B cell (primary cell): ENCODE results near the gene WNT9A. TPM values are rescaled to one million over a fixed set of nuclear protein-coding genes. Genes with fewer than 3 reads are reported as not detected.

Source experiments
- ATAC-seq: fragments of 200-7000 bp; cut with Tn5 transposase; one replicate; pipeline ENCODE4 v1.10.0; 2021; ENCODE audit warnings: low read depth, mild to moderate bottlenecking, moderate number of reproducible peaks, moderate library complexity
- CTCF ChIA-PET: fragments of 350-600 bp; sonication (Branson Sonifier 250); formaldehyde crosslinking; loops from one replicate; lab custom pipeline; 2021; ENCODE audit warnings: antibody characterized with exemption, inconsistent platforms; lab: Charles Lee
- POLR2A ChIA-PET: fragments of 350-600 bp; sonication (Branson Sonifier 250); formaldehyde crosslinking; loops from one replicate; lab custom pipeline; 2021; ENCODE audit warnings: antibody characterized with exemption; lab: Charles Lee
- DNase-seq: peaks from one replicate; pipeline ENCODE4 v3.0.0; 2013
- H2AFZ ChIP-seq: 2 replicates; pipeline ENCODE4 v1.6.1; 2012; ENCODE audit warnings: mild to moderate bottlenecking, low read depth, low read length; ENCODE audit not compliant: insufficient read depth, poor library complexity, severe bottlenecking
- H3K27ac ChIP-seq, 2 donors: 1 replicate in 1 of 2; 2 replicates in 1 of 2; pipeline ENCODE4 v1.5.1; 2012 to 2013; ENCODE audit warnings: low read length in 2 of 2, mild to moderate bottlenecking in 2 of 2, moderate library complexity in 1 of 2
- H3K27me3 ChIP-seq, 4 experiments: fragments of 200-600 bp in 1 of 4; sonication (generic) in 1 of 4; replicated peaks in 1 of 4; 1 replicate in 2 of 4; 2 replicates in 2 of 4; pipeline versions ENCODE4 v1.6.1 to v1.7.0; 2013 to 2016; ENCODE audit warnings: low read length in 3 of 4, mild to moderate bottlenecking in 2 of 4, mixed read lengths in 1 of 4, moderate library complexity in 1 of 4; ENCODE audit not compliant: insufficient read depth in 4 of 4, control insufficient read depth in 3 of 4; ENCODE audit errors: control extremely low read depth in 1 of 4
- H3K36me3 ChIP-seq, 2 experiments: replicated peaks in 1 of 2; 1 replicate in 1 of 2; 2 replicates in 1 of 2; pipeline versions ENCODE4 v1.6.1 to v1.7.1; 2013; ENCODE audit warnings: low read length in 1 of 2; ENCODE audit not compliant: insufficient read depth in 2 of 2, control insufficient read depth in 1 of 2; ENCODE audit errors: control extremely low read depth in 1 of 2, extremely low read depth in 1 of 2
- H3K4me1 ChIP-seq, 2 donors: fragments of 200-600 bp in 1 of 2; sonication (generic) in 1 of 2; 1 replicate in 1 of 2; 2 replicates in 1 of 2; pipeline versions ENCODE4 v1.5.1 to v1.6.1; 2013 to 2017; ENCODE audit warnings: low read length in 2 of 2; ENCODE audit not compliant: control insufficient read depth in 2 of 2, insufficient read depth in 2 of 2
- H3K4me2 ChIP-seq: replicated peaks from 2 replicates; pipeline ENCODE3; 2012; ENCODE audit warnings: mild to moderate bottlenecking, low read depth, low read length; ENCODE audit not compliant: poor library complexity, severe bottlenecking
- H3K4me3 ChIP-seq, 5 experiments: fragments of 200-600 bp in 1 of 5; sonication (generic) in 1 of 5; 1 replicate in 3 of 5; 2 replicates in 2 of 5; pipeline versions ENCODE4 v1.5.1 to v1.7.0; 2011 to 2016; ENCODE audit warnings: low read length in 4 of 5, mild to moderate bottlenecking in 4 of 5, low read depth in 2 of 5, control low read depth in 1 of 5, moderate library complexity in 1 of 5; ENCODE audit not compliant: insufficient read depth in 1 of 5; ENCODE audit errors: control extremely low read depth in 1 of 5, extremely low read depth in 1 of 5
- H3K79me2 ChIP-seq: fragments of 200-600 bp; sonication (generic); one replicate; pipeline ENCODE4 v1.6.0; 2016; ENCODE audit warnings: low read length; ENCODE audit not compliant: control insufficient read depth, insufficient read depth
- H3K9ac ChIP-seq: fragments of 200-600 bp; sonication (generic); 2 replicates; pipeline ENCODE4 v1.6.1; 2017; ENCODE audit warnings: mild to moderate bottlenecking, low read length, moderate library complexity
- H3K9me3 ChIP-seq, 3 donors: one replicate each; pipeline versions ENCODE4 v1.6.1 to v1.7.1; 2013; ENCODE audit warnings: low read length in 2 of 3; ENCODE audit not compliant: control insufficient read depth in 2 of 3, insufficient read depth in 1 of 3; ENCODE audit errors: control extremely low read depth in 1 of 3
- H4K20me1 ChIP-seq: 2 replicates; pipeline ENCODE4 v1.6.0; 2012; ENCODE audit warnings: mild to moderate bottlenecking, low read length; ENCODE audit not compliant: insufficient read depth, control insufficient read depth, poor library complexity, severe bottlenecking
- H3K27ac Mint-ChIP-seq: one replicate; pipeline ENCODE4 v1.8.0; 2021; ENCODE audit warnings: mixed read lengths
- H3K27me3 Mint-ChIP-seq: one replicate; pipeline ENCODE4 v1.8.0; 2021; ENCODE audit warnings: mixed read lengths
- H3K4me1 Mint-ChIP-seq: one replicate; pipeline ENCODE4 v1.8.0; 2021; ENCODE audit warnings: mixed read lengths
- H3K4me3 Mint-ChIP-seq: one replicate; pipeline ENCODE4 v1.8.0; 2021; ENCODE audit warnings: mixed read lengths
- H3K9me3 Mint-ChIP-seq: one replicate; pipeline ENCODE4 v1.8.0; 2022; ENCODE audit warnings: mixed read lengths; ENCODE audit not compliant: insufficient read depth
- CTCF ChIP-seq: fragments of 200-600 bp; IDR thresholded peaks from one replicate; pipeline ENCODE4 v1.8.0; 2022; ENCODE audit warnings: antibody characterized with exemption, mild to moderate bottlenecking
- EZH2 ChIP-seq: IDR thresholded peaks from 2 replicates; pipeline ENCODE4 v1.6.1; 2012; ENCODE audit warnings: borderline replicate concordance, low read depth, mild to moderate bottlenecking, moderate library complexity, low read length; ENCODE audit not compliant: insufficient read depth, poor library complexity, severe bottlenecking
- WGBS: methylation state at CpG from one replicate; pipeline ENCODE4 v1.1.5; 2013; ENCODE audit warnings: missing lambda C conversion rate; ENCODE audit not compliant: insufficient coverage; 5-methylcytosine and 5-hydroxymethylcytosine counted together
- intact Hi-C: fragments of 100-400 bp; cut with micrococcal nuclease; formaldehyde crosslinking; loops from one replicate; pipeline ENCODE4 v1.10.0; 2022
- polyA plus RNA-seq: library from polyadenylated mRNA; depleted of rRNA; stranded (reverse); fragments of >200 nt; gene quantifications from 2 replicates; pipeline ENCODE4 v1.2.3, GENCODE V29; 2012
- total RNA-seq, 2 donors: library from RNA; stranded (reverse); fragments of 120-200 nt in 1 of 2; gene quantifications; 1 replicate in 1 of 2; 2 replicates in 1 of 2; pipeline versions ENCODE4 v1.2.3 to v1.2.4, GENCODE V29; 2013 to 2022

WNT9A gene
- total and polyA plus RNA-seq, 2 donors (not counting 1 experiment from before 2014, with no cell fraction given): 0.04 TPM; not detected in 1

- no peaks in the 10 kb centered on the region for H3K9me3 Mint-ChIP-seq
- DNase-seq: no peak
- Histone ChIP-seq H3K79me2 (no peaks in the 10 kb centered on the region), H4K20me1 (no peaks in the 10 kb centered on the region), H2AFZ (no peak overlapping the region), H3K4me3 (no peak overlapping the region), H3K27ac (no peak overlapping the region), H3K4me2 (no peak overlapping the region), H3K27me3 (no peaks in the 10 kb centered on the region), H3K9me3 (no peaks in the 10 kb centered on the region), H3K4me1 (no peaks in the 10 kb centered on the region), H3K9ac (no peak overlapping the region), H3K36me3 (no peaks in the 10 kb centered on the region)
- ATAC-seq: no peak
- H3K4me3 Mint-ChIP-seq: no peak overlapping the region
- intact Hi-C loops: no loop called here
- CTCF ChIA-PET: no interaction called here
- WGBS: 95% methylated on average over 24 of the region's 24 CpGs
- TF ChIP-seq CTCF (no peak), EZH2 (no peak)
- no peaks in the 10 kb centered on the region for H3K4me1 Mint-ChIP-seq
- H3K27ac Mint-ChIP-seq: no peak overlapping the region
- no peaks in the 10 kb centered on the region for H3K27me3 Mint-ChIP-seq
- POLR2A ChIA-PET: no interaction called here
These were observed 23.4 kb downstream of the WNT9A start for GRCh38 chr1:227924168-227924832.

GRCh38 chr1:227923353-227924167 is 24.2 kb downstream of the WNT9A start:
- 84% methylated on average over 10 of the region's 18 CpGs for WGBS
- Mint-ChIP-seq H3K27me3 (no peaks in the 10 kb centered on the region), H3K4me1 (no peaks in the 10 kb centered on the region), H3K9me3 (no peaks in the 10 kb centered on the region), H3K4me3 (no peak overlapping the region), H3K27ac (no peak overlapping the region)
- Histone ChIP-seq H3K27me3 (no peaks in the 10 kb centered on the region), H2AFZ (no peak overlapping the region), H3K79me2 (no peaks in the 10 kb centered on the region), H3K9ac (no peak overlapping the region), H3K4me1 (no peaks in the 10 kb centered on the region), H3K4me2 (no peak overlapping the region), H3K4me3 (no peak overlapping the region), H3K27ac (no peak overlapping the region), H4K20me1 (no peaks in the 10 kb centered on the region), H3K36me3 (no peaks in the 10 kb centered on the region), H3K9me3 (no peaks in the 10 kb centered on the region)
- ATAC-seq: no peak
- CTCF ChIA-PET: no interaction called here
- intact Hi-C loops: no loop called here
- TF ChIP-seq CTCF (no peak), EZH2 (no peak)
- DNase-seq: no peak
- POLR2A ChIA-PET: no interaction called here
